ENCODE measurements around the gene CNTN1.

- TF ChIP-seq ZNF704 (CRISPR knock-in tag; IDR thresholded peaks at IDR 0.05; ENCODE audit: borderline replicate concordance) (no peak), KLF16 (CRISPR knock-in tag; IDR thresholded peaks at IDR 0.05) (no peak)
Observed at GRCh38 chr12:40726366-40726765, 34.1 kb downstream of the CNTN1 start.

Measured in HepG2 (cell line).